Fibroblast of lung (primary cell): ENCODE data around the gene ABHD5. TPM values are rescaled to one million over a fixed set of nuclear protein-coding genes. Genes with fewer than 3 reads are reported as not detected.
"Not testable (repeated sequence)": the region's sequence is repeated elsewhere in the genome, so short reads cannot be mapped to it uniquely, and the experiment has no call there.

Source experiments
- DNase-seq, 2 donors: peaks; one replicate each; pipeline versions ENCODE4 v3.0.0 to v3.0.0-alpha.2; 2010; ENCODE audit warnings: low read depth in 2 of 2
- H2AFZ ChIP-seq: 2 replicates; pipeline ENCODE4 v1.5.1; 2012; ENCODE audit warnings: low read length, control low read depth, inconsistent platforms
- H3K27ac ChIP-seq: 2 replicates; pipeline ENCODE4 v1.5.1; 2011; ENCODE audit warnings: low read length, control low read depth; ENCODE audit not compliant: insufficient read depth
- H3K27me3 ChIP-seq: 2 replicates; pipeline ENCODE4 v1.5.1; 2011; ENCODE audit warnings: mild to moderate bottlenecking, low read length; ENCODE audit not compliant: control insufficient read depth, insufficient read depth
- H3K36me3 ChIP-seq: 2 replicates; pipeline ENCODE4 v1.5.1; 2011; ENCODE audit warnings: low read length; ENCODE audit not compliant: control insufficient read depth, insufficient read depth
- H3K4me1 ChIP-seq: 2 replicates; pipeline ENCODE4 v1.5.1; 2011; ENCODE audit warnings: low read length; ENCODE audit not compliant: control insufficient read depth, insufficient read depth; ENCODE audit errors: extremely low read depth
- H3K4me2 ChIP-seq: 2 replicates; pipeline ENCODE4 v1.5.1; 2011; ENCODE audit warnings: low read length, control low read depth; ENCODE audit not compliant: insufficient read depth; ENCODE audit errors: extremely low read depth
- H3K4me3 ChIP-seq, 4 experiments: fragments of 200-600 bp in 1 of 4; sonication (generic) in 1 of 4; replicated peaks in 1 of 4; 2 replicates each; pipeline ENCODE4 v1.5.1; 2011 to 2016; ENCODE audit warnings: low read length in 4 of 4, low read depth in 3 of 4, mild to moderate bottlenecking in 3 of 4, control low read depth in 2 of 4, inconsistent platforms in 1 of 4, mixed read lengths in 1 of 4; ENCODE audit not compliant: insufficient read depth in 1 of 4; ENCODE audit errors: control extremely low read depth in 1 of 4
- H3K79me2 ChIP-seq: 2 replicates; pipeline ENCODE4 v1.5.1; 2012; ENCODE audit warnings: mild to moderate bottlenecking, low read length, inconsistent platforms; ENCODE audit not compliant: control insufficient read depth, insufficient read depth
- H3K9ac ChIP-seq: 2 replicates; pipeline ENCODE4 v1.5.1; 2011; ENCODE audit warnings: mild to moderate bottlenecking, low read length, control low read depth; ENCODE audit not compliant: insufficient read depth
- H3K9me3 ChIP-seq: 2 replicates; pipeline ENCODE4 v1.5.1; 2012; ENCODE audit warnings: low read depth, low read length; ENCODE audit not compliant: control insufficient read depth, insufficient read depth
- H4K20me1 ChIP-seq: 2 replicates; pipeline ENCODE4 v1.5.1; 2011; ENCODE audit warnings: low read length; ENCODE audit not compliant: control insufficient read depth, insufficient read depth; ENCODE audit errors: extremely low read depth
- CTCF ChIP-seq, 2 donors: IDR thresholded peaks in 1 of 2; conservative IDR thresholded peaks in 1 of 2; 1 replicate in 1 of 2; 2 replicates in 1 of 2; pipeline ENCODE4 v1.5.1; 2011 to 2012; ENCODE audit warnings: low read length in 2 of 2, control low read depth in 1 of 2, inconsistent platforms in 1 of 2, low read depth in 1 of 2, mild to moderate bottlenecking in 1 of 2
- EZH2 ChIP-seq: IDR thresholded peaks from 2 replicates; pipeline ENCODE4 v1.5.1; 2012; ENCODE audit warnings: low read length, control low read depth, mild to moderate bottlenecking; ENCODE audit errors: missing control alignments
- polyA plus RNA-seq, 2 donors: library from polyadenylated mRNA; depleted of rRNA in 1 of 2; stranded (reverse) in 1 of 2; unstranded in 1 of 2; fragments of >200 nt; gene quantifications; 2 replicates each; pipeline ENCODE4 v1.2.1, GENCODE V29; 2011 to 2012; ENCODE audit warnings: missing spikeins in 1 of 2
- total RNA-seq: library from RNA; depleted of rRNA; stranded (reverse); fragments of >200 nt; gene quantifications from 2 replicates; pipeline ENCODE4 v1.2.1, GENCODE V29; 2014

Gene ABHD5
- total and polyA plus RNA-seq, 2 donors (not counting 1 experiment from before 2014, with no cell fraction given), result 59.8 to 64.7 TPM

DNA sequence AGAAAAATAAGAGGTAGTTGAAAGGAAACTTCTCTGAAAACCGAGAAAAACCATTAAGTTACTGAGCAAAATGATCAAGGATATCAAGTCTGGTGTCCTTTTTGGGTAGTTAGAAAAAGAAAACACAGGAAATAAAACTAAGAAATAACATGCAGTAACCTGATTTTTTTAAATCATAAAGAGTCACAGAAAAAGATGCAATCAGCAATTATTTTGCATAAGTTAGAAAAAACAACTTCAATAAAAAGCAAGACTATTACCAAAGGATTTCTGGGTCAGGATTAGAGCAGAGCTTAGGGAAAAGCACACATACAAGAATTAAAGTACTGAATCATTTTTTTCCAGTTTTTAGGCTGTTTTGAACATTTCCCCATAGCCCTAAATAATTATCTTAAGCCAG is 40.4 kb upstream of the ABHD5 start:
- no peak overlapping the region for H3K4me2 ChIP-seq
- no peak overlapping the region for H3K27ac ChIP-seq
- no peak overlapping the region for H2AFZ ChIP-seq
- DNase-seq, result no peak
- no peak overlapping the region for H3K4me3 ChIP-seq
- no peaks in the 10 kb centered on the region for H4K20me1 ChIP-seq
- no peaks in the 10 kb centered on the region for H3K4me1 ChIP-seq
- no peaks in the 10 kb centered on the region for H3K9me3 ChIP-seq
- no peaks in the 10 kb centered on the region for H3K79me2 ChIP-seq
- H3K36me3 ChIP-seq, result no peaks in the 10 kb centered on the region
- no peak for TF ChIP-seq CTCF (conservative IDR thresholded peaks at IDR 0.05 in 1 of 2, IDR thresholded peaks at IDR 0.05 in 1 of 2; ENCODE audit: low read depth in 1 of 2, low read length in 2 of 2)
- TF ChIP-seq EZH2, result no peak
- no peak overlapping the region for H3K9ac ChIP-seq
- H3K27me3 ChIP-seq, result no peaks in the 10 kb centered on the region

DNA sequence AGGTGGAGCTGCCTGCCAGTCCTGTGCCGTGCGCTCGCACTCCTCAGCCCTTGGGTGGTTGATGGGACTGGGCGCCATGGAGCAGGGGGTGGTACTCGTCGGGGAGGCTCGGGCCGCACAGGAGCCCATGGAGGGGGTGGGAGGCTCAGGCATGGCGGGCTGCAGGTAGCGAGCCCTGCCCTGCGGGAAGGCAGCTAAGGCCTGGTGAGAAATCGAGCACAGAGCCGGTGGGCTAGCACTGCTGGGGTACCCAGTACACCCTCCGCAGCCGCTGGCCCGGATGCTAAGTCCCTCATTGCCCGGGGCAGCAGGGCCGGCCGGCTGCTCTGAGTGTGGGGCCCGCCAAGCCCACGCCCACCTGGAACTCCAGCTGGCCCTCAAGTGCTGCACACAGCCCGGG is 34.3 kb upstream of the ABHD5 start:
- not testable (repeated sequence) for H3K9me3 ChIP-seq, H3K36me3 ChIP-seq, H3K4me2 ChIP-seq, H3K4me3 ChIP-seq, H3K27ac ChIP-seq, H4K20me1 ChIP-seq, H3K79me2 ChIP-seq, H2AFZ ChIP-seq, H3K9ac ChIP-seq, H3K4me1 ChIP-seq, H3K27me3 ChIP-seq, DNase-seq

DNA sequence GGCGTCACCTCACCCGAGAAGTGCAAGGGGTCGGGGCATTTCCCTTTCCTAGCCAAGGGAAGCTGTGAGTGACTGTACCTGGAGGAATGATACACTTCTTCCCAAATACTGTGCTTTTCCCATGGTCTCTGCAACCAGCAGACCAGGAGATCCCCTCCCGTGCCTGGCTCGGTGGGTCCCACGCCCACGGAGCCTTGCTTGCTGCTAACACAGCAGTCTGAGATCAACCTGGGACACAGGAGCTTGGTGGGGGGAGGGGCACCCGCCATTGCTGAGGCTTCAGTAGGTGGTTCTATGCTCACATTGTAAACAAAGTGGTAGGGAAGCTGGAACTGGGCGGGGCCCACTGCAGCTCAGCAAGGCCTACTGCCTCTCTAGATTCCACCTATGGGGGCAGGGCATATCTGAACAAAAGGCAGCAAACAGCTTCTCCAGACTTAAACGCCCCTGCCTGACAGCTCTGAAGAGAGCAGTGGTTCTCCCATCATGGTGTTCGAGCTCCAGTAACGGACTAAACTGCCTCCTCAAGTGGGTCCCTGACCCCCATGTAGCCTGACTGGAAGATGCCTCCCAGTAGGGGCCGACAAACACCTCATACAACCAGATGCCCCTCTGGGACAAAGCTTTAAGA is 31.4 kb upstream of the ABHD5 start:
- no peak for DNase-seq
- Histone ChIP-seq H4K20me1 (no peaks in the 10 kb centered on the region), H3K79me2 (no peaks in the 10 kb centered on the region), H2AFZ (no peak overlapping the region), H3K9ac (no peak overlapping the region), H3K27ac (no peak overlapping the region), H3K4me2 (no peak overlapping the region), H3K27me3 (no peaks in the 10 kb centered on the region), H3K9me3 (no peaks in the 10 kb centered on the region), H3K4me1 (no peaks in the 10 kb centered on the region), H3K36me3 (no peaks in the 10 kb centered on the region), H3K4me3 (no peak overlapping the region)
- TF ChIP-seq CTCF (conservative IDR thresholded peaks at IDR 0.05 in 1 of 2, IDR thresholded peaks at IDR 0.05 in 1 of 2; ENCODE audit: low read depth in 1 of 2, low read length in 2 of 2), result no peak
- TF ChIP-seq EZH2, result no peak

DNA sequence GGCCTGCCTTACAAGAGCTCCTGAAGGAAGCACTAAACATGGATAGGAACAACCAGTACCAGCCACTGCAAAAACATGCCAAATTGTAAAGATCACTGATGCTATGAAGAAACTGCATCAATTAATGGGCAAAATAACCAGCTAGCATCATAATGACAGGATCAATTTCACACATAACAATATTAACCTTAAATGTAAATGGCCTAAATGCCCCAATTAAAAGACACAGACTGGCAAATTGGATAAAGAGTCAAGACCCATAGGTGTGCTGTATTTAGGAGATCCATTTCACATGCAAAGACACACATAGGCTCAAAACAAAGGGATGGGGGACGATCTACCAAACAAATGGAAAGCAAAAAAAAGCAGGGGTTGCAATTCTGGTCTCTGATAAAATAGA is 29.4 kb upstream of the ABHD5 start:
- H3K27me3 ChIP-seq, H3K27ac ChIP-seq, H3K79me2 ChIP-seq, H3K4me1 ChIP-seq, H3K9me3 ChIP-seq, DNase-seq, H3K4me2 ChIP-seq, H2AFZ ChIP-seq, H4K20me1 ChIP-seq, H3K9ac ChIP-seq, H3K4me3 ChIP-seq, H3K36me3 ChIP-seq: not testable (repeated sequence)

DNA sequence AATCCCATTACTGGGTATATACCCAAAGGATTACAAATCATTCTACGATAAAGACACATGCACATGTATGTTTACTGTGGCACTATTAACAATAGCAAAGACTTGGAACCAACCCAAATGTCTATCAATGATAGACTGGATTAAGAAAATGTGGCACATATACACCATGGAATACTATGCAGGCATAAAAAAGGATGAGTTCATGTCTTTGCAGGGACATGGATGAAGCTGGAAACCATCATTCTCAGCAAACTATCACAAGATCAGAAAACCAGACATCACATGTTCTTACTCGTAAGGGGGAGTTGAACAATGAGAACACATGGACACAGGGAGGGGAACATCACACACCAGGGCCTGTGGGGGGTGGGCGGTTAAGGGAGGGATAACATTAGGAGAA is 25.7 kb upstream of the ABHD5 start:
- not testable (repeated sequence) for H3K9ac ChIP-seq, H3K27ac ChIP-seq, H3K4me2 ChIP-seq, H4K20me1 ChIP-seq, H3K9me3 ChIP-seq, H3K4me1 ChIP-seq, DNase-seq, H3K79me2 ChIP-seq, H3K27me3 ChIP-seq, H3K36me3 ChIP-seq, H2AFZ ChIP-seq, H3K4me3 ChIP-seq
